Dedifferentiated amniotic fluid mesenchymal stem cell (primary cell): ENCODE measurements around the gene ABCA1.
A peak's percentile ranks its signal among the peaks of the same experiment; 100 is the strongest.

Experiments used
- DNase-seq: peaks from one replicate; pipeline ENCODE4 v3.0.0-alpha.2; 2016; ENCODE audit errors: extremely low spot score

ABCA1 gene

GRCh38 chr9:104765138-104765537 is 162.8 kb downstream of the ABCA1 start:
- no peak for DNase-seq

- no peak for DNase-seq
Observed at GRCh38 chr9:104758974-104759373, 169.0 kb downstream of the ABCA1 start.

GRCh38 chr9:104750185-104750767 is 177.7 kb downstream of the ABCA1 start:
- no peak for DNase-seq

GRCh38 chr9:104748359-104749031 is 179.5 kb downstream of the ABCA1 start:
- DNase-seq, result peak; percentile 24

- peak; percentile 49 for DNase-seq
Observed at GRCh38 chr9:104747565-104748358, 180.2 kb downstream of the ABCA1 start, which contains the start of gene NIPSNAP3A. TSS of gene NIPSNAP3A (plus strand) at chr9:104747683. CDS start at chr9:104747793, 110 bp downstream.

- DNase-seq, result no peak
Observed at GRCh38 chr9:104747245-104747564, 180.8 kb downstream of the ABCA1 start.

- no peak for DNase-seq
Observed at GRCh38 chr9:104746798-104747197, 181.2 kb downstream of the ABCA1 start.

GRCh38 chr9:104746285-104746684 is 181.7 kb downstream of the ABCA1 start:
- no peak for DNase-seq

- DNase-seq, result no peak
Observed at GRCh38 chr9:104745852-104746251, 182.1 kb downstream of the ABCA1 start.

GRCh38 chr9:104743376-104743985 is 184.5 kb downstream of the ABCA1 start:
- peak; percentile 57 for DNase-seq

GRCh38 chr9:104740621-104741020 is 187.3 kb downstream of the ABCA1 start:
- peak; percentile 47 for DNase-seq

- no peak for DNase-seq
Observed at GRCh38 chr9:104738452-104738851, 189.5 kb downstream of the ABCA1 start.
